EH (cell line): ENCODE data around the gene SPIN2A.
"Not testable (repeated sequence)": the region's sequence is repeated elsewhere in the genome, so short reads cannot be mapped to it uniquely, and the experiment has no call there.

ENCODE experiments used
- DNase-seq: peaks from one replicate; pipeline ENCODE4 v3.0.0-alpha.2; 2015; ENCODE audit warnings: low read depth

SPIN2A gene

GRCh38 chrX:57102918-57103317, 34.3 kb downstream of the SPIN2A start:
- not testable (repeated sequence) for DNase-seq
